Measurements from ENCODE around the gene KMT2C.

- TF ChIP-seq CTCF (IDR thresholded peaks at IDR 0.05; ENCODE audit: low read depth, low read length, missing input control), result no peak
- no peak for TF ChIP-seq RXRA (IDR thresholded peaks at IDR 0.05)
- TF ChIP-seq YY1 (IDR thresholded peaks at IDR 0.05), result no peak
- TF ChIP-seq ATF3 (IDR thresholded peaks at IDR 0.05), result no peak
Measured at GRCh38 chr7:152093717-152094116, 342.1 kb downstream of the KMT2C start.

All from liver (tissue), 3 donors.